Endodermal cell (in vitro differentiated cells): ENCODE measurements around the gene SLC38A10. TPM values are rescaled to one million over a fixed set of nuclear protein-coding genes. Genes with fewer than 3 reads are reported as not detected.

ENCODE experiments used
- DNase-seq: peaks from one replicate; pipeline ENCODE4 v3.0.0-alpha.2; 2017
- H3K27ac ChIP-seq: 2 replicates; pipeline ENCODE4 v1.5.1; 2013; ENCODE audit warnings: mild to moderate bottlenecking, low read depth, low read length, moderate library complexity
- H3K27me3 ChIP-seq: 2 replicates; pipeline ENCODE4 v1.6.1; 2013; ENCODE audit warnings: mild to moderate bottlenecking, low read length, moderate library complexity; ENCODE audit not compliant: insufficient read depth, control insufficient read depth, poor library complexity, severe bottlenecking
- H3K36me3 ChIP-seq: 2 replicates; pipeline ENCODE4 v1.7.0; 2013; ENCODE audit warnings: mild to moderate bottlenecking, low read length, moderate library complexity; ENCODE audit not compliant: control insufficient read depth, insufficient read depth
- H3K4me1 ChIP-seq: one replicate; pipeline ENCODE4 v1.7.0; 2013; ENCODE audit warnings: low read length; ENCODE audit not compliant: control insufficient read depth, insufficient read depth
- H3K4me3 ChIP-seq: 2 replicates; pipeline ENCODE4 v1.5.1; 2013; ENCODE audit warnings: mild to moderate bottlenecking, low read length, moderate library complexity
- H3K9ac ChIP-seq: 2 replicates; pipeline ENCODE4 v1.6.1; 2013; ENCODE audit warnings: mild to moderate bottlenecking, low read length, moderate library complexity; ENCODE audit not compliant: poor library complexity, severe bottlenecking; ENCODE audit errors: extremely low read depth
- H3K9me3 ChIP-seq: 2 replicates; pipeline ENCODE4 v1.6.1; 2013; ENCODE audit warnings: mild to moderate bottlenecking, low read length, moderate library complexity; ENCODE audit not compliant: control insufficient read depth
- H3K27ac Mint-ChIP-seq: 2 replicates; pipeline ENCODE4 v1.8.0; 2020; ENCODE audit warnings: mixed read lengths
- H3K27me3 Mint-ChIP-seq: 2 replicates; pipeline ENCODE4 v1.8.0; 2021; ENCODE audit warnings: mild to moderate bottlenecking, mixed read lengths; ENCODE audit not compliant: insufficient read depth
- H3K36me3 Mint-ChIP-seq: 2 replicates; pipeline ENCODE4 v1.8.0; 2020; ENCODE audit warnings: low read depth, mixed read lengths
- H3K4me1 Mint-ChIP-seq: 2 replicates; pipeline ENCODE4 v1.8.0; 2020; ENCODE audit warnings: mixed read lengths
- H3K4me3 Mint-ChIP-seq: 2 replicates; pipeline ENCODE4 v1.8.0; 2020; ENCODE audit warnings: mild to moderate bottlenecking, moderate library complexity, mixed read lengths
- H3K9me3 Mint-ChIP-seq: 2 replicates; pipeline ENCODE4 v1.8.0; 2020; ENCODE audit warnings: mild to moderate bottlenecking, mixed read lengths
- WGBS, 2 experiments: methylation state at CpG; one replicate each; pipeline versions ENCODE4 v1.1.5 to v1.1.7; 2013; ENCODE audit warnings: missing lambda C conversion rate in 2 of 2, mixed read lengths in 1 of 2; ENCODE audit not compliant: insufficient coverage in 1 of 2, insufficient read length in 1 of 2; 5-methylcytosine and 5-hydroxymethylcytosine counted together
- total RNA-seq, 2 donors: library from RNA; stranded (reverse); fragmentation: NEBNext Ultra II Directional in 1 of 2; extraction: Animal tissue kit (Norgen Biotek cat#: 25700) in 1 of 2; gene quantifications; 2 replicates in 1 of 2; 3 replicates in 1 of 2; pipeline ENCODE4 v1.2.1, GENCODE V29; 2021
- TF ChIP-seq, protein P1 (sequence below): fragments of 200-600 bp; sonication (generic); conservative IDR thresholded peaks from 2 replicates; pipeline ENCODE4 v1.5.0; 2021; ENCODE audit warnings: antibody characterized with exemption, mild to moderate bottlenecking

Gene SLC38A10
- total RNA-seq, 2 donors from 2014 or later = 60.2 to 90.3 TPM

GRCh38 chr17:81334987-81335772 lies 40.1 kb upstream of the SLC38A10 start:
- Histone ChIP-seq H3K4me1 (peaks cover 25% of the 10 kb centered on the region), H3K27me3 (no peaks in the 10 kb centered on the region), H3K9me3 (no peaks in the 10 kb centered on the region), H3K27ac (no peak overlapping the region), H3K4me3 (no peak overlapping the region), H3K36me3 (no peaks in the 10 kb centered on the region), H3K9ac (no peak overlapping the region)
- TF ChIP-seq, protein P1, sequence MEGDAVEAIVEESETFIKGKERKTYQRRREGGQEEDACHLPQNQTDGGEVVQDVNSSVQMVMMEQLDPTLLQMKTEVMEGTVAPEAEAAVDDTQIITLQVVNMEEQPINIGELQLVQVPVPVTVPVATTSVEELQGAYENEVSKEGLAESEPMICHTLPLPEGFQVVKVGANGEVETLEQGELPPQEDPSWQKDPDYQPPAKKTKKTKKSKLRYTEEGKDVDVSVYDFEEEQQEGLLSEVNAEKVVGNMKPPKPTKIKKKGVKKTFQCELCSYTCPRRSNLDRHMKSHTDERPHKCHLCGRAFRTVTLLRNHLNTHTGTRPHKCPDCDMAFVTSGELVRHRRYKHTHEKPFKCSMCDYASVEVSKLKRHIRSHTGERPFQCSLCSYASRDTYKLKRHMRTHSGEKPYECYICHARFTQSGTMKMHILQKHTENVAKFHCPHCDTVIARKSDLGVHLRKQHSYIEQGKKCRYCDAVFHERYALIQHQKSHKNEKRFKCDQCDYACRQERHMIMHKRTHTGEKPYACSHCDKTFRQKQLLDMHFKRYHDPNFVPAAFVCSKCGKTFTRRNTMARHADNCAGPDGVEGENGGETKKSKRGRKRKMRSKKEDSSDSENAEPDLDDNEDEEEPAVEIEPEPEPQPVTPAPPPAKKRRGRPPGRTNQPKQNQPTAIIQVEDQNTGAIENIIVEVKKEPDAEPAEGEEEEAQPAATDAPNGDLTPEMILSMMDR = no peak
- Mint-ChIP-seq H3K9me3 (no peaks in the 10 kb centered on the region), H3K36me3 (no peaks in the 10 kb centered on the region), H3K27ac (no peak overlapping the region), H3K27me3 (peaks cover 9% of the 10 kb centered on the region), H3K4me1 (peaks cover 30% of the 10 kb centered on the region), H3K4me3 (no peak overlapping the region)
- peak; percentile 47 for DNase-seq
- 83 to 91% methylated on average over 12 to 14 of the region's 14 CpGs for WGBS, 2 experiments

GRCh38 chr17:81334391-81334901 lies 39.3 kb upstream of the SLC38A10 start:
- Mint-ChIP-seq H3K4me3 (no peak overlapping the region), H3K36me3 (no peaks in the 10 kb centered on the region), H3K27me3 (peaks cover 9% of the 10 kb centered on the region), H3K4me1 (peaks cover 31% of the 10 kb centered on the region), H3K9me3 (no peaks in the 10 kb centered on the region), H3K27ac (no peak overlapping the region)
- TF ChIP-seq, protein P1 = no peak
- DNase-seq = peak; percentile 73
- no peaks in the 10 kb centered on the region for H3K9me3 ChIP-seq
- no peak overlapping the region for H3K9ac ChIP-seq
- WGBS, 2 experiments = 80 to 88% methylated on average over 8 to 12 of the region's 12 CpGs
- no peaks in the 10 kb centered on the region for H3K27me3 ChIP-seq
- H3K4me1 ChIP-seq = peaks cover 28% of the 10 kb centered on the region
- no peak overlapping the region for H3K4me3 ChIP-seq
- H3K36me3 ChIP-seq = no peaks in the 10 kb centered on the region
- H3K27ac ChIP-seq = no peak overlapping the region

- no peaks in the 10 kb centered on the region for H3K27me3 ChIP-seq
- Mint-ChIP-seq H3K4me3 (no peak overlapping the region), H3K9me3 (no peaks in the 10 kb centered on the region), H3K27ac (no peak overlapping the region), H3K27me3 (peaks cover 9% of the 10 kb centered on the region), H3K36me3 (no peaks in the 10 kb centered on the region), H3K4me1 (peaks cover 27% of the 10 kb centered on the region)
- H3K36me3 ChIP-seq = no peaks in the 10 kb centered on the region
- H3K4me1 ChIP-seq = peaks cover 25% of the 10 kb centered on the region
- H3K27ac ChIP-seq = no peak overlapping the region
- DNase-seq = no peak
- no peaks in the 10 kb centered on the region for H3K9me3 ChIP-seq
- no peak overlapping the region for H3K9ac ChIP-seq
- no peak overlapping the region for H3K4me3 ChIP-seq
- WGBS, 2 experiments = 82 to 89% methylated on average over 12 to 24 of the region's 24 CpGs
- TF ChIP-seq, protein P1 = no peak
These were observed 38.7 kb upstream of the SLC38A10 start for GRCh38 chr17:81333616-81334368.
